IMR-90 (cell line): ENCODE data around the gene SLC10A3.

Source experiments
- CHD1 ChIP-seq: IDR thresholded peaks from 2 replicates; pipeline ENCODE4 v1.6.1; 2012; ENCODE audit warnings: low read depth, low read length, improper control_type of control experiment
- MXI1 ChIP-seq: IDR thresholded peaks from 2 replicates; pipeline ENCODE4 v1.6.1; 2012; ENCODE audit warnings: low read depth, mild to moderate bottlenecking, low read length, moderate library complexity, borderline replicate concordance
- POLR2A ChIP-seq: IDR thresholded peaks from 2 replicates; pipeline ENCODE4 v1.6.1; 2012; ENCODE audit warnings: mild to moderate bottlenecking, low read depth, low read length
- RAD21 ChIP-seq: IDR thresholded peaks from 2 replicates; pipeline ENCODE4 v1.6.1; 2012; ENCODE audit warnings: low read length, improper control_type of control experiment
- SMC3 ChIP-seq: fragments of 150-350 bp; IDR thresholded peaks from 2 replicates; pipeline ENCODE4 v1.6.1; 2016; ENCODE audit warnings: low read depth, mild to moderate bottlenecking, antibody characterized with exemption, low read length, moderate library complexity
- TF ChIP-seq, protein P1 (sequence below): conservative IDR thresholded peaks from 2 replicates; pipeline ENCODE4 v1.5.1; 2012; ENCODE audit warnings: mild to moderate bottlenecking, low read depth, low read length, improper control_type of control experiment
- TF ChIP-seq, protein P2 (sequence below): fragments of 150-350 bp; IDR thresholded peaks from 2 replicates; pipeline ENCODE4 v1.6.1; 2016; ENCODE audit warnings: low read depth, mild to moderate bottlenecking, low read length, moderate library complexity, borderline replicate concordance

DNA sequence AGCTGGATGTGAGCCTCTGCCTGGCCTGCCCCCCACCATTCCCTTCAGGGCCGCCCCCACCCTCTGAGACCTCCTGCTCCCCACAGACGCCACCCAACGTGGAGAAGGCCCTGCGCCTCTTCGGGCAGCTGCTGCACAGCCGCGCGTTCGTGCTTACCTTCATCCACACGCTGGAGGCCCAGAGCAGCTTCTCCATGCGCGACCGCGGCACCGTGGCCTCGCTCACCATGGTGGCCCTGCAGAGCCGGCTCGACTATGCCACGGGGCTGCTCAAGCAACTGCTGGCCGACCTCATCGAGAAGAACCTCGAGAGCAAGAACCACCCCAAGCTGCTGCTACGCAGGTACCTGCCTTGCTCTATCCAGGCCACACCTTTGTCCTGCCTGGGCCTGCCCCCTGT, 22.2 kb downstream of the SLC10A3 start:
- TF ChIP-seq, protein P1, sequence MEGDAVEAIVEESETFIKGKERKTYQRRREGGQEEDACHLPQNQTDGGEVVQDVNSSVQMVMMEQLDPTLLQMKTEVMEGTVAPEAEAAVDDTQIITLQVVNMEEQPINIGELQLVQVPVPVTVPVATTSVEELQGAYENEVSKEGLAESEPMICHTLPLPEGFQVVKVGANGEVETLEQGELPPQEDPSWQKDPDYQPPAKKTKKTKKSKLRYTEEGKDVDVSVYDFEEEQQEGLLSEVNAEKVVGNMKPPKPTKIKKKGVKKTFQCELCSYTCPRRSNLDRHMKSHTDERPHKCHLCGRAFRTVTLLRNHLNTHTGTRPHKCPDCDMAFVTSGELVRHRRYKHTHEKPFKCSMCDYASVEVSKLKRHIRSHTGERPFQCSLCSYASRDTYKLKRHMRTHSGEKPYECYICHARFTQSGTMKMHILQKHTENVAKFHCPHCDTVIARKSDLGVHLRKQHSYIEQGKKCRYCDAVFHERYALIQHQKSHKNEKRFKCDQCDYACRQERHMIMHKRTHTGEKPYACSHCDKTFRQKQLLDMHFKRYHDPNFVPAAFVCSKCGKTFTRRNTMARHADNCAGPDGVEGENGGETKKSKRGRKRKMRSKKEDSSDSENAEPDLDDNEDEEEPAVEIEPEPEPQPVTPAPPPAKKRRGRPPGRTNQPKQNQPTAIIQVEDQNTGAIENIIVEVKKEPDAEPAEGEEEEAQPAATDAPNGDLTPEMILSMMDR = no peak
- TF ChIP-seq MXI1 = no peak
- no peak for TF ChIP-seq CHD1
- TF ChIP-seq POLR2A = no peak
- no peak for TF ChIP-seq SMC3
- TF ChIP-seq RAD21 = no peak
- TF ChIP-seq, protein P2, sequence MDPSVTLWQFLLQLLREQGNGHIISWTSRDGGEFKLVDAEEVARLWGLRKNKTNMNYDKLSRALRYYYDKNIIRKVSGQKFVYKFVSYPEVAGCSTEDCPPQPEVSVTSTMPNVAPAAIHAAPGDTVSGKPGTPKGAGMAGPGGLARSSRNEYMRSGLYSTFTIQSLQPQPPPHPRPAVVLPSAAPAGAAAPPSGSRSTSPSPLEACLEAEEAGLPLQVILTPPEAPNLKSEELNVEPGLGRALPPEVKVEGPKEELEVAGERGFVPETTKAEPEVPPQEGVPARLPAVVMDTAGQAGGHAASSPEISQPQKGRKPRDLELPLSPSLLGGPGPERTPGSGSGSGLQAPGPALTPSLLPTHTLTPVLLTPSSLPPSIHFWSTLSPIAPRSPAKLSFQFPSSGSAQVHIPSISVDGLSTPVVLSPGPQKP = no peak
